AG09309 (cell line): ENCODE measurements around the gene SIGMAR1.
A peak's percentile ranks its signal among the peaks of the same experiment; 100 is the strongest.

ENCODE experiments used
- DNase-seq: peaks from one replicate; pipeline ENCODE4 v3.0.0-alpha.2; 2010; ENCODE audit warnings: low read depth
- H3K4me3 ChIP-seq: 2 replicates; pipeline ENCODE4 v1.5.1; 2011; ENCODE audit warnings: mild to moderate bottlenecking, low read depth, low read length, moderate library complexity; ENCODE audit not compliant: control insufficient read depth
- CTCF ChIP-seq: IDR thresholded peaks from 2 replicates; pipeline ENCODE4 v1.5.1; 2011; ENCODE audit warnings: mild to moderate bottlenecking, low read depth, low read length, inconsistent platforms; ENCODE audit not compliant: insufficient read depth, control insufficient read depth; ENCODE audit errors: missing control alignments

Gene SIGMAR1

GRCh38 chr9:34656992-34657391, 19.4 kb upstream of the SIGMAR1 start:
- no peak for TF ChIP-seq CTCF
- H3K4me3 ChIP-seq: no peak overlapping the region
- DNase-seq: no peak

GRCh38 chr9:34655394-34655793, 17.8 kb upstream of the SIGMAR1 start:
- no peak for DNase-seq
- no peak for TF ChIP-seq CTCF
- H3K4me3 ChIP-seq: no peak overlapping the region

GRCh38 chr9:34654323-34655051, 16.9 kb upstream of the SIGMAR1 start:
- H3K4me3 ChIP-seq: no peak overlapping the region
- peak; percentile 47 for DNase-seq
- no peak for TF ChIP-seq CTCF

GRCh38 chr9:34653151-34654072, 15.8 kb upstream of the SIGMAR1 start:
- no peak for TF ChIP-seq CTCF
- DNase-seq: no peak
- H3K4me3 ChIP-seq: no peak overlapping the region

GRCh38 chr9:34652602-34653000, 15.0 kb upstream of the SIGMAR1 start:
- no peak for TF ChIP-seq CTCF
- H3K4me3 ChIP-seq: peak overlapping the region; percentile 49
- DNase-seq: no peak

- peak within 1 kb of the TSS; percentile 49 for H3K4me3 ChIP-seq
- TF ChIP-seq CTCF: no peak
- DNase-seq: peak; percentile 59
These were observed 14.5 kb upstream of the SIGMAR1 start, which contains the start of gene IL11RA for GRCh38 chr9:34651876-34652601. IL11RA (plus strand) TSS chr9:34652185; CDS start chr9:34655218, 3,033 bp downstream.
